ENCODE data around the gene WWOX. TPM values are rescaled to one million over a fixed set of nuclear protein-coding genes. Genes with fewer than 3 reads are reported as not detected.

The WWOX gene
- total and polyA plus RNA-seq, 2 of the 13 experiments (the other 11 are each of a cell fraction or from before 2014, with no cell fraction given): 9.1 to 37.4 TPM

DNA sequence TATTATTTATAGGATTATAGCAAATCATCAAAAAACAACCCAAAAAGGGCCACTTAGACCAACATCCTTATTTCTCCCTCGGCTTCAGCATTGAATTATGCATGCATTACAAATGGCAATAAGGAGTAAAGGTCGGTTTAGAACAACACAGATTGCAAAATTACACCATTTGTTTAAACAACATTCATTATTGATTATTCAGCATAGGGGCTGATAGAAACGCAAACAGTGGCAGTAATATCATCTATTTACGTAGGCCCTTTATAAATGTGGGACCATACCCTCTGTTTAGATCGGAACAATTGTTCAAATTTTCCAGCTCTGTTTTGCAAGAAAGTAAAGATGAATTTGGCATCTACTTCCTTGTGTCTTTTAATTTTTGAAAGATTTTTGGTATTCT lies 153.3 kb downstream of the WWOX start (continued):
- TF ChIP-seq ZNF546 (CRISPR knock-in tag; conservative IDR thresholded peaks at IDR 0.05) (no peak), ZNF232 (CRISPR knock-in tag; IDR thresholded peaks at IDR 0.05; ENCODE audit: borderline replicate concordance) (no peak), ZNF773 (CRISPR knock-in tag; IDR thresholded peaks at IDR 0.05; ENCODE audit: borderline replicate concordance) (no peak), HDAC2 (CRISPR knock-in tag; IDR thresholded peaks at IDR 0.05) (peak; percentile 94), ZNF121 (CRISPR knock-in tag; IDR thresholded peaks at IDR 0.05) (peak; percentile 65), ZNF629 (CRISPR knock-in tag; conservative IDR thresholded peaks at IDR 0.05) (no peak), SIN3B (IDR thresholded peaks at IDR 0.05; ENCODE audit: low read length) (no peak), RERE (CRISPR knock-in tag; IDR thresholded peaks at IDR 0.05; ENCODE audit: low read depth) (peak; percentile 93), FOXO1 (CRISPR knock-in tag; IDR thresholded peaks at IDR 0.05) (peak; percentile 96), ZNF576 (CRISPR knock-in tag; IDR thresholded peaks at IDR 0.05) (no peak), SMYD3 (CRISPR knock-in tag; IDR thresholded peaks at IDR 0.05) (peak; percentile 49; the same call in 1 of the 2 replicates), ZC3H4 (CRISPR knock-in tag; IDR thresholded peaks at IDR 0.05; ENCODE audit: borderline replicate concordance) (no peak), BCL3 (CRISPR knock-in tag; IDR thresholded peaks at IDR 0.05) (no peak), ZXDC (CRISPR knock-in tag; IDR thresholded peaks at IDR 0.05) (no peak), ZNF543 (CRISPR knock-in tag; IDR thresholded peaks at IDR 0.05) (no peak), POLR2G (IDR thresholded peaks at IDR 0.05; ENCODE audit: low read depth, low read length) (no peak), ZNF274 (CRISPR knock-in tag; IDR thresholded peaks at IDR 0.05) (no peak), FOXK2 (IDR thresholded peaks at IDR 0.05) (peak; percentile 83)
- TF ChIP-seq, protein P1, sequence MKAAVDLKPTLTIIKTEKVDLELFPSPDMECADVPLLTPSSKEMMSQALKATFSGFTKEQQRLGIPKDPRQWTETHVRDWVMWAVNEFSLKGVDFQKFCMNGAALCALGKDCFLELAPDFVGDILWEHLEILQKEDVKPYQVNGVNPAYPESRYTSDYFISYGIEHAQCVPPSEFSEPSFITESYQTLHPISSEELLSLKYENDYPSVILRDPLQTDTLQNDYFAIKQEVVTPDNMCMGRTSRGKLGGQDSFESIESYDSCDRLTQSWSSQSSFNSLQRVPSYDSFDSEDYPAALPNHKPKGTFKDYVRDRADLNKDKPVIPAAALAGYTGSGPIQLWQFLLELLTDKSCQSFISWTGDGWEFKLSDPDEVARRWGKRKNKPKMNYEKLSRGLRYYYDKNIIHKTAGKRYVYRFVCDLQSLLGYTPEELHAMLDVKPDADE (CRISPR knock-in tag; IDR thresholded peaks at IDR 0.05): no peak
